Hepatocyte (in vitro differentiated cells): ENCODE results near the gene GEMIN4. TPM values are rescaled to one million over a fixed set of nuclear protein-coding genes. Genes with fewer than 3 reads are reported as not detected.
A peak's percentile ranks its signal among the peaks of the same experiment; 100 is the strongest.

Experiments used
- DNase-seq: peaks from one replicate; pipeline ENCODE4 v3.0.0-alpha.2; 2016; ENCODE audit warnings: low spot score
- H2AFZ ChIP-seq: fragments of 200-600 bp; sonication (generic); 2 replicates; pipeline ENCODE4 v1.6.0; 2016; ENCODE audit warnings: antibody characterized with exemption, mild to moderate bottlenecking
- H3K27ac ChIP-seq: fragments of 200-600 bp; sonication (generic); 2 replicates; pipeline ENCODE4 v1.5.1; 2016; ENCODE audit warnings: mild to moderate bottlenecking
- H3K27me3 ChIP-seq: fragments of 200-600 bp; sonication (generic); 2 replicates; pipeline ENCODE4 v1.6.1; 2016
- H3K36me3 ChIP-seq: fragments of 200-600 bp; sonication (generic); replicated peaks from 2 replicates; pipeline ENCODE4 v1.5.1; 2016; ENCODE audit warnings: low read depth; ENCODE audit not compliant: insufficient read depth
- H3K4me1 ChIP-seq: fragments of 200-600 bp; sonication (generic); 2 replicates; pipeline ENCODE4 v1.5.1; 2016; ENCODE audit warnings: mild to moderate bottlenecking, moderate library complexity; ENCODE audit not compliant: insufficient read depth
- H3K4me2 ChIP-seq: fragments of 200-600 bp; sonication (generic); 2 replicates; pipeline ENCODE4 v1.6.0; 2016
- H3K4me3 ChIP-seq: fragments of 200-600 bp; sonication (generic); 2 replicates; pipeline ENCODE4 v1.5.1; 2016; ENCODE audit warnings: mild to moderate bottlenecking
- H3K79me2 ChIP-seq: fragments of 200-600 bp; sonication (generic); 2 replicates; pipeline ENCODE4 v1.6.0; 2017; ENCODE audit warnings: mild to moderate bottlenecking
- H3K9me2 ChIP-seq: fragments of 200-600 bp; sonication (generic); replicated peaks from 2 replicates; pipeline ENCODE4 v1.6.0; 2017; ENCODE audit warnings: mild to moderate bottlenecking; ENCODE audit not compliant: insufficient read depth
- H3K9me3 ChIP-seq: fragments of 200-600 bp; sonication (generic); 2 replicates; pipeline ENCODE4 v1.5.1; 2016; ENCODE audit warnings: low read depth, mild to moderate bottlenecking
- H4K20me1 ChIP-seq: fragments of 200-600 bp; sonication (generic); 2 replicates; pipeline ENCODE4 v1.6.0; 2016; ENCODE audit warnings: mild to moderate bottlenecking; ENCODE audit not compliant: insufficient read depth, poor library complexity, severe bottlenecking
- CTCF ChIP-seq: fragments of 200-600 bp; sonication (generic); IDR thresholded peaks from 2 replicates; pipeline ENCODE4 v1.5.1; 2016; ENCODE audit warnings: antibody characterized with exemption, mild to moderate bottlenecking; ENCODE audit not compliant: poor library complexity
- EZH2 ChIP-seq: fragments of 200-600 bp; sonication (generic); IDR thresholded peaks from 2 replicates; pipeline ENCODE4 v1.6.1; 2016; ENCODE audit warnings: antibody characterized with exemption, mild to moderate bottlenecking, borderline replicate concordance
- EZH2phosphoT487 ChIP-seq: fragments of 200-600 bp; sonication (generic); IDR thresholded peaks from one replicate; pipeline ENCODE4 v1.6.1; 2018; ENCODE audit warnings: antibody characterized with exemption, mild to moderate bottlenecking, low read depth, moderate library complexity; ENCODE audit not compliant: unreplicated experiment, severe bottlenecking
- WGBS: methylation state at CpG from one replicate; pipeline ENCODE4 v1.1.6; 2016; ENCODE audit warnings: low lambda C conversion rate; ENCODE audit errors: missing lambda C conversion rate; 5-methylcytosine and 5-hydroxymethylcytosine counted together
- polyA plus RNA-seq: library from polyadenylated mRNA; unstranded; fragments of >200 nt; fragmentation: Nextera tagmentation; extraction: Ambion mirVana; gene quantifications from 2 replicates; pipeline ENCODE4 v1.2.1, GENCODE V29; 2016
- total RNA-seq: library from RNA; depleted of rRNA; stranded (reverse); fragments of >200 nt; gene quantifications from 2 replicates; pipeline ENCODE4 v1.2.3, GENCODE V29; 2014

GEMIN4 gene
- total and polyA plus RNA-seq, 2 experiments from 2014 or later, result 12.0 to 12.8 TPM

GRCh38 chr17:733743-734142, 18.3 kb downstream of the GEMIN4 start:
- no peak for DNase-seq
- Histone ChIP-seq H3K4me2 (peak overlapping the region; percentile 96), H3K27me3 (no peaks in the 10 kb centered on the region), H3K36me3 (no peaks in the 10 kb centered on the region), H2AFZ (no peak overlapping the region), H3K9me2 (no peaks in the 10 kb centered on the region), H4K20me1 (no peaks in the 10 kb centered on the region), H3K27ac (peak overlapping the region; percentile 97), H3K9me3 (no peaks in the 10 kb centered on the region), H3K4me1 (peaks cover 10% of the 10 kb centered on the region), H3K4me3 (peak overlapping the region; percentile 85), H3K79me2 (peaks cover 44% of the 10 kb centered on the region)
- TF ChIP-seq EZH2phosphoT487 (no peak), CTCF (no peak), EZH2 (no peak)
- 77% methylated on average over 10 of the region's 10 CpGs for WGBS

DNA sequence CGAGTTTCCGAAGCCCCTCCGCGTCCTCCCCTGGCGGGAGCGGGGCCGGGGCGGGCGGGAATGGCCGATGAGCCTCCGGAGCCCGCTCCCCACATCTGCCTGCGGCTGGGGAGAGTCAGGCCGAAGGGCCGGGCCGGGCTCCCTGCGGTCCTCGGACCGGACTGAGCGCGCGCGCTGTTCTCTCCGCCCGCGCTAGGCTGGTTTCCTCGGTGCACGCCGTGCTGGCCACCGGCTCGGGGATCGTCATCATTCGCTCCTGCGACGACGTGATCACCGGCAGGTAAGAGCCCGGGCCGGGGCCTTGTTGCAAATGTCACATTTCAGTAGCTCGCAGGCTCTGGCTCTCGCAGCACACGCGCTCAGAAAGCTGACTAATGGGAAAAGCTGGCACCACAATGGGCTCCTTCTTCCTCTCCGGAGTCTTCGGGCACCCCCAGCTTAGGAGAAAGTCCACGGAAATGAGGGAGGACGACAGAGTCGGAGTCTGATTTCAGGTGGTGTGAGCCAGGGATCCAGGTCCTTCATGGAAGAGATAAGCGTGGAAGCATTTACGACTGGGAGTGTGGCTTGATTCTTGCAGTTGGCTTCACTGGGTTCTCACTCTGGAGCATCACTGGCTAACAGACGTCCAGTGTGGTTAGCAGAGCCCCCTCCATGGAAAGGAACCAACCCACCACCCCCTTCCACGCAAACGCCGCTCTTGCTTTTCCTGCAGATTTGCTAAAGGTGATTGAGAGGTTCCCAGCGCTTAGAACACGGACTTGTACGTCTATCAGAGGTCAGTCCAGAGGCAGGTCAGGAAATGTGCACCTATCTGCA, 19.0 kb downstream of the GEMIN4 start:
- H3K79me2 ChIP-seq, result peaks cover 40% of the 10 kb centered on the region

GRCh38 chr17:732067-732901, 19.8 kb downstream of the GEMIN4 start, which contains the start of gene TLCD3A:
TLCD3A (plus strand) TSS chr17:732596; CDS start chr17:732648, 52 bp downstream.
- no peaks in the 10 kb centered on the region for H3K9me3 ChIP-seq
- peaks cover 10% of the 10 kb centered on the region for H3K4me1 ChIP-seq
- H3K27ac ChIP-seq, result peak within 1 kb of the TSS; percentile 97
- 1% methylated on average over 25 of the region's 126 CpGs for WGBS
- no peaks in the 10 kb centered on the region for H3K36me3 ChIP-seq
- peak; percentile 88 for DNase-seq
- no peaks in the 10 kb centered on the region for H3K9me2 ChIP-seq
- H3K4me3 ChIP-seq, result peak within 1 kb of the TSS; percentile 98
- H3K4me2 ChIP-seq, result peak within 1 kb of the TSS; percentile 96
- H4K20me1 ChIP-seq, result no peaks in the 10 kb centered on the region
- H3K79me2 ChIP-seq, result peaks cover 35% of the 10 kb centered on the region
- H3K27me3 ChIP-seq, result no peaks in the 10 kb centered on the region
- no peak for TF ChIP-seq EZH2phosphoT487
- no peak for TF ChIP-seq EZH2
- no peak for TF ChIP-seq CTCF
- peak within 1 kb of the TSS; percentile 95 for H2AFZ ChIP-seq

More for the DNA sequence above, 19.0 kb downstream of the GEMIN4 start:
- H3K27me3 ChIP-seq, result no peaks in the 10 kb centered on the region
- peak overlapping the region; percentile 85 for H3K4me3 ChIP-seq
- H3K27ac ChIP-seq, result peak overlapping the region; percentile 97
- peak overlapping the region; percentile 95 for H2AFZ ChIP-seq
- H3K36me3 ChIP-seq, result no peaks in the 10 kb centered on the region
- peaks cover 10% of the 10 kb centered on the region for H3K4me1 ChIP-seq
- 11% methylated on average over 39 of the region's 57 CpGs for WGBS
- peak; percentile 68 for DNase-seq
- H3K9me3 ChIP-seq, result no peaks in the 10 kb centered on the region
- no peaks in the 10 kb centered on the region for H4K20me1 ChIP-seq
- no peaks in the 10 kb centered on the region for H3K9me2 ChIP-seq
- H3K4me2 ChIP-seq, result peak overlapping the region; percentile 96
- TF ChIP-seq EZH2 (no peak), CTCF (no peak), EZH2phosphoT487 (no peak)
